Fibroblast of villous mesenchyme (primary cell): ENCODE results near the gene NRBF2. TPM values are rescaled to one million over a fixed set of nuclear protein-coding genes. Genes with fewer than 3 reads are reported as not detected.

Source experiments
- small RNA-seq: library from RNA; depleted of rRNA; stranded (forward); fragments of <200 nt; gene quantifications from one replicate; pipeline ENCODE3, GENCODE V24; 2012
- total RNA-seq: library from RNA; depleted of rRNA; stranded (reverse); fragments of >200 nt; gene quantifications from 2 replicates; pipeline ENCODE4 v1.2.3, GENCODE V29; 2012

NRBF2 gene
- total RNA-seq, 1 donor: 38.0 TPM

Small RNAs within 50 kb of the gene (small RNA-seq; reads per million reads assigned to genes)
- not detected for gene RNU6-543P
